GM12864 (cell line): ENCODE results near the gene MAFB.

Experiments
- DNase-seq: peaks from one replicate; pipeline ENCODE4 v3.0.0-alpha.2; 2011; ENCODE audit warnings: low read depth
- H3K4me3 ChIP-seq: 2 replicates; pipeline ENCODE4 v1.5.1; 2011; ENCODE audit warnings: mild to moderate bottlenecking, low read depth, low read length, control low read depth
- TF ChIP-seq, protein P1 (sequence below): IDR thresholded peaks from 2 replicates; pipeline ENCODE4 v1.5.1; 2011; ENCODE audit warnings: low read depth, mild to moderate bottlenecking, moderate library complexity, low read length, control low read depth, inconsistent platforms; ENCODE audit errors: missing control alignments

The MAFB gene

DNA sequence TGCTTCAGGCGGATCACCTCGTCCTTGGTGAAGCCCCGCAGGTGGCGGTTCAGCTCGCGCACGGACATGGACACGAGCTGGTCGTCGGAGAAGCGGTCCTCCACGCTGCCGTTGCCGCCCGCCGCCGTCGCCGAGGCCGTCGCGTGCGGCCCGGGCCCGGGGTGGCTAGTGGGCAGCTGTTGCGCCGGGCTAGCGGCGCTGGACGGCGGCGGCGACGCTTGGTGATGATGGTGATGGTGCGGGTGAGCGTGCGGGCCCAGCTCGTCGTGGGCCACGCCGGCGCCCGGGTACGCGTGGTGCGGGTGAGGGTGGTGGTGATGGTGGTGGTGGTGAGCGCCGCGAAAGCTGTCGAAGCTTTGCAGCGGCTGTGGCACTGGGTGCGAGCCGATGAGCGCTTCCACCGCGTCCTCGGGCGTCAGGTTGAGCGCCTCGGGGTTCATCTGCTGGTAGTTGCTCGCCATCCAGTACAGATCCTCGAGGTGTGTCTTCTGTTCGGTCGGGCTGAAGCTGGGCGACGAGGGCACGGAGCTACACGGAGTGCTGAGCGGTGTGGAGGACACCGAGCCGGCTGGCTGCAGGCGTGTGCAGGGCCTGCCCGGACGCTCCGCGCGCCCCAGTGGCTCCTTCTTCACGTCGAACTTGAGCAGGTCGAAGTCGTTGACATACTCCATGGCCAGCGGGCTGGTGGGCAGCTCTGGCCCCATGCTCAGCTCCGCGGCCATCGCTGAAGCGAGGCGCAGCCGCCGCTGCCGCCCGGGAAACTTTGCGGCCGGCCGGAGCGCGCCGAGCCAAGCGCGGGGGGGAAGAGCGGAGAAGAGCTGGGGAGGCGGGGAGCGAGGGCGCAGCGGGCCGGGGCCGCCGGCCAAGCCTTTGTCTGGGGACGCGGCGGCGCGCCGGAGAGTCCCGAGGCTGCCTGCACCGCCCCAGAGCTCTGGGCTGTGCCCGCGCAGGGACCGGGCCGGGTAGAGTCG is 622 bp downstream of the MAFB start:
- H3K4me3 ChIP-seq, result no peak overlapping the region; the same call in 1 of the 2 replicates
- DNase-seq, result no peak
- TF ChIP-seq, protein P1, sequence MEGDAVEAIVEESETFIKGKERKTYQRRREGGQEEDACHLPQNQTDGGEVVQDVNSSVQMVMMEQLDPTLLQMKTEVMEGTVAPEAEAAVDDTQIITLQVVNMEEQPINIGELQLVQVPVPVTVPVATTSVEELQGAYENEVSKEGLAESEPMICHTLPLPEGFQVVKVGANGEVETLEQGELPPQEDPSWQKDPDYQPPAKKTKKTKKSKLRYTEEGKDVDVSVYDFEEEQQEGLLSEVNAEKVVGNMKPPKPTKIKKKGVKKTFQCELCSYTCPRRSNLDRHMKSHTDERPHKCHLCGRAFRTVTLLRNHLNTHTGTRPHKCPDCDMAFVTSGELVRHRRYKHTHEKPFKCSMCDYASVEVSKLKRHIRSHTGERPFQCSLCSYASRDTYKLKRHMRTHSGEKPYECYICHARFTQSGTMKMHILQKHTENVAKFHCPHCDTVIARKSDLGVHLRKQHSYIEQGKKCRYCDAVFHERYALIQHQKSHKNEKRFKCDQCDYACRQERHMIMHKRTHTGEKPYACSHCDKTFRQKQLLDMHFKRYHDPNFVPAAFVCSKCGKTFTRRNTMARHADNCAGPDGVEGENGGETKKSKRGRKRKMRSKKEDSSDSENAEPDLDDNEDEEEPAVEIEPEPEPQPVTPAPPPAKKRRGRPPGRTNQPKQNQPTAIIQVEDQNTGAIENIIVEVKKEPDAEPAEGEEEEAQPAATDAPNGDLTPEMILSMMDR, result no peak

DNA sequence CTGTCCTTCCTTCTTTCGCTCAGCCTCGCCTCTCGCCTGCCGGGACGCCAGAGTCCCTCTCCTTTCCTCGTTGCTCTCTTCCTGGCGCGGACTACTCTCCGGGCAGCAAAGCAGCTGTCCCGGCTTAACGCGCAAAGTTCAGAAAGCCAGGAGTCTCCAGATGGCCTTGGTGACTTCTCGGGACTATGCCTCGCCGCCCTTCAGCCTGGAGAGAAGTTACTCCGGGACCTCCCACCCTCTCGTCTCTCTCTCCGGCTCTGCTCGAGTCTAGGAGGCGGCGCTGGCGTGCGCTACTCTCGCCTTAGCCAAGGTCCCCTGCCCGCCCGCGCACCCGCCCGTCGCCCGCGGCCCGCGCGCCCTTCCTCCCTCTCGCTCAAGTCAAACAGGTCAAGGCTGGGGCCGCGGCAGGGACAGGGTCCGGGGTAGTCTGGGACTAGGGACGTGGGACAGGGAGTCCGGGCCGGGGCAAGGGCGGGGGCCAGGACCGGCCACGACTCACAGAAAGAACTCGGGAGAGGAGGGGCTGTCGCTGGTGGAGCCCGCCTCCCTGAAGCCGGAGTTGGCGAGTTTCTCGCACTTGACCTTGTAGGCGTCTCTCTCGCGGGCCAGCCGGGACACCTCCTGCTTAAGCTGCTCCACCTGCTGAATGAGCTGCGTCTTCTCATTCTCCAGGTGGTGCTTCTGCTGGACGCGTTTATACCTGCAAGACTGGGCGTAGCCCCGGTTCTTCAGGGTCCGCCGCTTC is 1.5 kb downstream of the MAFB start:
- H3K4me3 ChIP-seq, result no peak overlapping the region
- TF ChIP-seq, protein P1, result no peak
- DNase-seq, result no peak

GRCh38 chr20:40686893-40687292 is 2.1 kb downstream of the MAFB start:
- DNase-seq, result no peak
- H3K4me3 ChIP-seq, result no peak overlapping the region
- TF ChIP-seq, protein P1, result no peak

DNA sequence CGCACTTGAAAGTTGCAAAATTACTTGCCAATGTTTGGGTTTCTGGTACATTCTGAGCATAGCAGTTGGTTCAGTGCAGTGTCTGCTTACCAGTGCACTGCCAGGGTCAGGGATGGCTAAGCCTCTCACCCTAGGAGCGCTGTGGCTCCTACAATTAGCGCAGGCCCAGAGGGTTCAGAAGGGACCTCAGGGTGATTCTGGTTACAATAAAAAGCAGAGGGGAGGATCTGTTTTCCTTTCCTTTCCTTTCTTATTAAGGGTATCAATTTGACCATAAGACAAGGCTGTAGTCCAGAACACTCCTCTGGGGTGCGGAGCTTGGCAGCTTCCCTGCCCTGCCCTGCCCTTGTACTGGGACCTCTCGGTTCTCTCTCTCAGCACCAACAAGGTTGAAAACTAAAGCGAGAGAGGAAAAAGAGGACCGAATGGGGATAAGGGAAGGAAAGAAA is 2.6 kb downstream of the MAFB start:
- TF ChIP-seq, protein P1, result no peak
- H3K4me3 ChIP-seq, result no peak overlapping the region
- no peak for DNase-seq

GRCh38 chr20:40685349-40685748 is 3.7 kb downstream of the MAFB start:
- H3K4me3 ChIP-seq, result no peak overlapping the region
- DNase-seq, result no peak
- TF ChIP-seq, protein P1, result no peak

- DNase-seq, result no peak
- TF ChIP-seq, protein P1, result no peak
- H3K4me3 ChIP-seq, result no peak overlapping the region
Measured at GRCh38 chr20:40683894-40684268, 5.2 kb downstream of the MAFB start.
